GM21381 (cell line): ENCODE data around the gene ABCD3.
"Not testable (repeated sequence)": the region's sequence is repeated elsewhere in the genome, so short reads cannot be mapped to it uniquely, and the experiment has no call there.

Experiments
- ATAC-seq: cut with Tn5 transposase; IDR thresholded peaks from one replicate; pipeline ENCODE4 v1.9.1; 2021; ENCODE audit warnings: mild to moderate bottlenecking, moderate library complexity; ENCODE audit not compliant: unreplicated experiment

Gene ABCD3

GRCh38 chr1:94411237-94411636, 7.0 kb upstream of the ABCD3 start:
- peak; percentile 74 for ATAC-seq

DNA sequence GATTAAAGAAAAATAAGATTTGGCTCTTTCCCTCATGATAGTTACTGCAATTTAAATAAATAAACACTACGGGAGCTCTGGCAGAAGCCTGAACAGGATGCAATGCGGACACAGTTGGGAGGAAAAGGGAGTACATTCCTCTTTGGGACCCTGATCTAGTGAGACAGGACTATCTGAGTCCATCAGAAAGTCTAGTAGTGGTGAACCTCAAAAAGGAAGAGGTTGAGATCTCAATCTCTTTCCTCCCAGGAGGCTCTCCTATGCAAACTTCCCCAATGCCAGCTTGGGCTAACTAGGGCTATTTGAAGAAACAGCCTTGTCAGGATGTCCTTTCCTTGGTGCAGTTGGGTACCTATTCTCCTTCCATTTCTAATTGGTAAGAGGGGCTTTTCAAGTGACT, 4.9 kb upstream of the ABCD3 start:
- ATAC-seq = no peak

DNA sequence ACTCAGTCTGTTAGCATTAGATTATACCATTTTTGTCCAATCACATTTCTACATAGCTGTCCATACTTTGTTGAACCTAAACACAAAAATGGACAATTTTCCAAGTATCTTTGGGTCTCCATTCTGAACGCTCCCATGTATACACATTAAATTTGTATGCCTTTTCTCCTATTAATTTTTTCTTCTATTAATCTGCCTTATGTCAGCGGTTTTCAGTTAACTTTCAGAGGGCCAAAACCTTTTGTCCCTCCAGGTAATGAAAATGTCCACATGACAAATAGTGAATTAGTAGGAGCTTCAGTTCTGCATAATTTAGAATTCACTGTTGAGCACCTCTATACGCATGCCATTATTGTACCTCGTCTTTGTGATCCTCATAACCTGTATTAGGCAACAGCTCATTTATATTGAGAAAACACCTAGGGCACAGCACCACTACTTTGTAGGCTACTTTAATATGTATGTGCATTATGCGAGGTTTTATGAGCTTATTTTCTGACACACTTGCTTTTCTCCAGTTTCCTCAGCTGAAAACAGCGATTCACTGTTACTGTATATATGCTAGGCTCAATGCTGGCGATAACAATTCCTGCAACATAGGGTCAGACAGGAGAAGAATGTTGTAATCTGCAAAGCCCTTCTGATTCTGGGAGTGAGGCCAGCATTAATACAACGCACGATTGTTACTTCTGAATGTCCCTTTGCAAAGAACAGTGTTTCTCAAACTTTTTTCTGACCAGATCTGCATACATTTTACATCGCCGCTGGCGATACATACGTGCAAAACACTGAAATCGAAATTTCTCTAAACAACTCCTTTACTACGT, 1.1 kb upstream of the ABCD3 start:
- no peak for ATAC-seq

DNA sequence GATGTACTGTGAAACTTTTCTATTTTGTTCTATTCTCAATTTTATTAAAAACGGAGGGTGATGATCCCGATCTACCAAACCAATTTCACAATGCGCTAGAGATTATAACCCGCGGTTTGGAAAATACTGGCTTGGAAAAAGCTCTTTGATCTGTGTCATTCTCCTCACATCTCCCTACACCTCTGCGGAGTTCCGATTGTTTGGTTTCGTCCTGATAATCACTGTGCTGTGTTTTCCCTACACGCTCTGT, 536 bp upstream of the ABCD3 start:
- no peak for ATAC-seq

- ATAC-seq = peak; percentile 24
These were observed 771 bp downstream of the ABCD3 start for GRCh38 chr1:94418664-94419655.

DNA sequence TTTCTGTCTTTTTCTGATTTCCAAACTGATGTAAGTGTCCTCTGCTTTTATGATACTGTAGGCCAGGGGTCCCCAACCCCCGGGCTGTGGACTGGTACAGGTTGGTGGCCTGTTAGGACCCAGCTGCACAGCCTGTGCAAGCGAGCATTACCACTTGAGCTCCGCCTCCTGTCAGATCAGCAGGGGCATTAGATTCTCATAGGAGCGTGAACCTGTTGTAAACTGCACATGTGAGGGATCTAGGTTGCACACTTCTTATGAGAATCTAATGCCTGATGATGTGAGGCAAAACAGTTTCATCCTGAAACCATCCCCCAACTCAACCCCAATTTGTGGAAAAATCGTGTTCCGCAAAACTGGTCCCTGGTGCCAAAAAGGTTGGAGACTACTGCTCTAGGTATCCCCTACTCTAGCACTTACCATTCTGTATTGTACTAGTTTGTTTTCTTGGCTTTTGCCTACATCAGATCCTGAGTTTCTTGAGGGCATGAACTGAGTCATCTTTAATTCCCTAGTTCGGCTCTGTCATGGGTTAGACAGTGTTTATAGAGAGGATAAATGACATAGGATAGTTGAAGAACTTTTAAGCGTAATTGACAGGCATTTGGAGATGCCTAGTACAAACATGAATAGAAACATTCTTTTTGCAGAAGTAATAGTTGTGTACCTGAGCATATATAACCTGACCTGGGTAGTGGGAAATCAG, 4.1 kb downstream of the ABCD3 start:
- ATAC-seq = no peak

DNA sequence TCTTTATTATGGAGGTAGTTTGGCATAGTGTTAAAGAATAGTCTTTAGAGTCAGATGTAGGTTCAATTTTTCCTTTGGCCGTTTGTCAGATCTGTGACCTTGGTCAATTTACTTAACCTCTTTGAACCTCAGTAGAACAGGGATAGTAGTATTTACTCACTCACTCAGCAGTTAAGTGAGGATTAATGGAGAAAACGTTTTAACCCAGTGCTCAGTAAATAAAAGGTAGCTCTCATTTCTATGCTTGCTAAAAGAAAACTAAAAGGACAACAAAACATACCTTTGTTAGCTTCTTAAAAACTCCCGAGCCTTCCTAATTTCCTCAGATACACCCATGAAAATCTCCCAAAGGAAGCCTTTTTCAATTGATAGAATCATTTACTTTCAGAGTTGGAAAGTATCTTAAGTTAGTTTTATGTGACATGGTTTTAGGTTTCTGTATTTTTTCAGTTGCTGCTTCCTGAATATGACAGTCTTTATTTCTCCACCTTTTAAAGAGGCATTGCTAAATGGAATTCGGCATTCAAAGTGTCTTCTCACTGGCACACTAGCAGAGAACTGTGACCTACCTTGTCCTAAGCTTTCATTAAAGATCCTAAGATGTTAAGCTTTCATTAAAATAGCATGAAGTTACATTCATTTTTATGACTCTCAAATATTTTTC, 7.8 kb downstream of the ABCD3 start:
- ATAC-seq = no peak

- ATAC-seq = not testable (repeated sequence)
These were observed 8.3 kb downstream of the ABCD3 start for GRCh38 chr1:94426485-94426870.

GRCh38 chr1:94428441-94428840, 10.3 kb downstream of the ABCD3 start:
- ATAC-seq = no peak

DNA sequence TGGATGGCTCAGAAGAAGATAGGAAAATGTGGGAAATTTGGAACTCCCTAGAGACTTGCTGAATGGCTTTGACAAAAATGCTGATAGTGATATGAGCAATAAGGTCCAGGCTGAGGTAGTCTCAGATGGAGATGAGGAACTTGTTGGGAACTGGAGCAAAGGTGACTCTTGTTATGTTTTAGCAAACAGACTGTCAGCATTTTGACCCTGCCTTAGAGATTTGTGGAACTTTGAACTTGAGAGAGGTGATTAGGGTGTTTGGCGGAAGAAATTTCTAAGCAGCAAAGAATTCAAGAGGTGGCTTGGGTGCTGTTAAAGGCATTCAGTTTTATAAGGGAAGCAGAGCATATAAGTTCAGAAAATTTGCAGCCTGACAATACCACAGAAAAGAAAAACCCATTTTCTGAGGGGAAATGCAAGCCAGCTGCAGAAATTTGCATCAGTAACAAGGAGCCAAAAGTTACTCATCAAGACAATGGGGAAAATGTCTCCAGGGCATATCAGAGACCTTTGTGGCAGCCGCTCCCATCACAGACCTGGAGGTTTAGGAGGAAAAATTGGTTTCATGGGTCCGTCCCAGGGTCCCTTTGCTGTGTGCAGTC, 10.8 kb downstream of the ABCD3 start:
- not testable (repeated sequence) for ATAC-seq

DNA sequence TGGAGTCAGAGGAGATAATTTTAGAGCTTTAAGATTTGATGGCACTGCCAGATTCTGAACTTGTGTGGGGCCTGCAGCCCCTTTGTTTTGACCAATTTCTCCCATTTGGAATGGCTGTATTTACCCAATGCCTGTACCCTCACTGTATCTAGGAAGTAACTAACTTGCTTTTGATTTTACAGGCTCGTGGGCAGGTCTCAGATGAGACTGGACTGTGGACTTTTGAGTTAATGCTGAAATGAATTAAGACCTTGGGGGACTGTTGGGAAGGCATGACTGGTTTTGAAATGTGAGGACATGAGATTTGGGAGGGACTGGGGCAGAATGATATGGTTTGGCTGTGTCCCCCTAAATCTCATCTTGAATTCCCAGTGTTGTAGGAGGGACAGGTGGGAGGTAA, 11.9 kb downstream of the ABCD3 start:
- ATAC-seq = not testable (repeated sequence)

GRCh38 chr1:94433866-94434265, 15.7 kb downstream of the ABCD3 start:
- ATAC-seq = no peak

GRCh38 chr1:94434365-94435045, 16.3 kb downstream of the ABCD3 start:
- ATAC-seq = no peak

DNA sequence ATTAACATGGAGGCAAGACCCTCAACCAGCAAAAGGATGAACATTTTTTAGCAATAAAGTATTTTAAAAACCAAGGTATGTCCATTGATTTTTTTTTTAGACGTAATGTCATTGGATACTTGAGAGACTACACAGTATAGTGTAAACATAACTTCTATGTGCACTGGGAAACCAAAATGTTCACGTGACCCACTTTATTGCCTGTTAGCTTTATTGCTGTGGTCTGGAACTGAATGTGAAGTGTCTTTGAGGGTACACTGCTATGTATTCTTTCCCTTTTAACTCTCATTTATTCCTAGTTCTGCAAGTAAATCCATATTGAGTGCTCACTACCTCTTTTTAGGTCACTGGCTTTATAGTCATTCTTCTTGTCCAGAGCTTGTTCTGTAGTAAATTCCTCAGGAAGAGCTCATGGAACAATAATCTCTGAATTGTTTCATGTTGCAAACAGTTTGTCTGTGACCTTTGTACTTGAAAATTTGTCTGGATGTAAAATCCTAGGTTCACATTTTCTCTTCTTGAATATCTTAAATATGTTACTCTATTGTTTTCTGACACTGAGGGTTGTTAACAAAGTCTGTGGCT, 20.6 kb downstream of the ABCD3 start:
- ATAC-seq = no peak

DNA sequence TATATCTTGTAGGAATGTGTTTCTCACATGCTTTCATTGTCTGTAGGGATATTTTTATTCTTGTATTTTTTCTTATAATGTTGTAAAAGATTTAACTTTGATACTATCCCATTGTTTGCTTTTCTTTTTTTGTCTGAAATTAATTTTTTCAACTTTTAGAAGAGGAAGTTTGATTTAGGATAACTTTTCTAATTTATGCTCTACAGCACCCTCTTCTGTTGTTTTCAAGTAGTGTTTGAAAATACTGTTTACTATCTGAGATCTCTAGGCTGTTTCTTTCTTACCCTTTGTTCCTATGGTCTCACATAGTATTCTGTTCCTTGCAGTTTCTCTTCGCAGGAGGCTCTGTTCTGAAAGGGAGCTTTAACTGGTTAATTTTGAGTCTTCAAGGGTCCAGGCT, 21.9 kb downstream of the ABCD3 start:
- no peak for ATAC-seq

- ATAC-seq = not testable (repeated sequence)
These were observed 24.9 kb downstream of the ABCD3 start for GRCh38 chr1:94443067-94443466.

- ATAC-seq = not testable (repeated sequence)
These were observed 26.6 kb downstream of the ABCD3 start for GRCh38 chr1:94444819-94445218.

GRCh38 chr1:94445733-94446132, 27.5 kb downstream of the ABCD3 start:
- ATAC-seq = not testable (repeated sequence)

DNA sequence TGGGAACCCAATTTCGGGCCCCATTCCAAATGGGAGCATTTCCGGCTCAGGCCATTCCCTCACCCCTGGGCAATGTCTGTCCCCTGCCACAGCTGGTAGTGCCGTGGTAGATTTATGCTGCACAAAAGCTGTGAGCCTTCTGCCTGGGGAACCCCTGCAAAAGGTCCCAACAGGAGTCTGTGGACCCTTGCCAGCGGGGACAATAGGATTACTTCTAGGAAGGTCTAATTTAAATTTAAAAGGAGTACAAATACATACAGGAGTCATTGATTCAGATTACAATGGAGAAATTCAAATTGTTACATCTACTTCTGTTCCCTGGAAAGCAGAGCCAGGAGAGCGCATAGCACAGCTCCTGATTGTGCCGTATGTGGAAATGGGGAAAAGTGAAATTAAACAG, 28.0 kb downstream of the ABCD3 start:
- ATAC-seq = not testable (repeated sequence)
